IMR-90 (cell line): Measurements from ENCODE around the gene MSS51. TPM values are rescaled to one million over a fixed set of nuclear protein-coding genes. Genes with fewer than 3 reads are reported as not detected.

ENCODE experiments used
- ATAC-seq: fragments of 200-7000 bp; cut with Tn5 transposase; 2 replicates; pipeline ENCODE4 v1.9.1; 2020; ENCODE audit warnings: low read depth, mild to moderate bottlenecking, moderate library complexity
- BruUV-seq: library from RNA; stranded (reverse); fragments of 400-500 nt; replicated peaks from 2 replicates; lab custom pipeline; 2021; lab: Mats Ljungman, UMichigan
- CTCF ChIA-PET: fragments of 300-600 bp; formaldehyde crosslinking; extraction: SDS; loops from one replicate; lab custom pipeline; 2021; ENCODE audit warnings: antibody characterized with exemption; lab: Yijun Ruan, JAX
- POLR2A ChIA-PET: fragments of 300-600 bp; sonication (Branson Sonifier 250); formaldehyde crosslinking; loops from one replicate; lab custom pipeline; 2022; ENCODE audit warnings: antibody characterized with exemption; ENCODE audit not compliant: unreplicated experiment; lab: Charles Lee
- DNase-seq: peaks from one replicate; pipeline ENCODE4 v3.0.0; 2013
- H2AFZ ChIP-seq: replicated peaks from 2 replicates; pipeline ENCODE3; 2013; ENCODE audit warnings: low read length, mild to moderate bottlenecking; ENCODE audit not compliant: poor library complexity
- H2AK5ac ChIP-seq: 2 replicates; pipeline ENCODE4 v1.6.1; 2013; ENCODE audit warnings: low read depth, low read length, inconsistent platforms
- H2AK9ac ChIP-seq: replicated peaks from 2 replicates; pipeline ENCODE3; 2013; ENCODE audit warnings: mild to moderate bottlenecking, low read depth, low read length, moderate library complexity; ENCODE audit not compliant: poor library complexity
- H2BK120ac ChIP-seq: 2 replicates; pipeline ENCODE4 v1.6.1; 2013; ENCODE audit warnings: low read depth, low read length, inconsistent platforms
- H2BK15ac ChIP-seq: 3 replicates; pipeline ENCODE4 v1.6.1; 2013; ENCODE audit warnings: low read depth, low read length, inconsistent platforms
- H2BK20ac ChIP-seq: 2 replicates; pipeline ENCODE4 v1.6.1; 2013; ENCODE audit warnings: low read depth, mild to moderate bottlenecking, inconsistent platforms, low read length, moderate library complexity
- H2BK5ac ChIP-seq: 2 replicates; pipeline ENCODE4 v1.6.1; 2013; ENCODE audit warnings: mild to moderate bottlenecking, low read depth, low read length, inconsistent platforms; ENCODE audit not compliant: poor library complexity, severe bottlenecking
- H3K14ac ChIP-seq: replicated peaks from 2 replicates; pipeline ENCODE4 v1.6.1; 2013; ENCODE audit warnings: low read depth, low read length, inconsistent platforms
- H3K18ac ChIP-seq: 2 replicates; pipeline ENCODE4 v1.6.1; 2013; ENCODE audit warnings: low read depth, low read length, control low read depth
- H3K23ac ChIP-seq: 2 replicates; pipeline ENCODE4 v1.6.1; 2013; ENCODE audit warnings: low read depth, low read length, inconsistent platforms
- H3K27ac ChIP-seq: 2 replicates; pipeline ENCODE4 v1.5.1; 2013; ENCODE audit warnings: mild to moderate bottlenecking, control low read depth, low read length; ENCODE audit not compliant: insufficient read depth
- H3K27me3 ChIP-seq: 2 replicates; pipeline ENCODE4 v1.6.1; 2013; ENCODE audit warnings: low read length; ENCODE audit not compliant: control insufficient read depth, insufficient read depth
- H3K36me3 ChIP-seq: 2 replicates; pipeline ENCODE4 v1.6.1; 2013; ENCODE audit warnings: low read length, mixed read lengths; ENCODE audit not compliant: control insufficient read depth, insufficient read depth
- H3K4ac ChIP-seq: 2 replicates; pipeline ENCODE4 v1.6.1; 2013; ENCODE audit warnings: low read depth, low read length, inconsistent platforms
- H3K4me1 ChIP-seq: 2 replicates; pipeline ENCODE4 v1.6.1; 2013; ENCODE audit warnings: low read length, mixed read lengths; ENCODE audit not compliant: control insufficient read depth, insufficient read depth
- H3K4me2 ChIP-seq: 2 replicates; pipeline ENCODE4 v1.6.1; 2013; ENCODE audit warnings: low read depth, mild to moderate bottlenecking, control low read depth, low read length, moderate library complexity
- H3K4me3 ChIP-seq: 2 replicates; pipeline ENCODE4 v1.5.1; 2013; ENCODE audit warnings: low read depth, mild to moderate bottlenecking, control low read depth, low read length, moderate library complexity; ENCODE audit not compliant: insufficient read depth
- H3K56ac ChIP-seq: 2 replicates; pipeline ENCODE4 v1.6.1; 2013; ENCODE audit warnings: low read length, inconsistent platforms; ENCODE audit not compliant: insufficient read depth; ENCODE audit errors: extremely low read depth
- H3K79me1 ChIP-seq, 2 experiments: 2 replicates each; pipeline ENCODE4 v1.6.1; 2013; ENCODE audit warnings: low read length in 2 of 2, inconsistent platforms in 1 of 2, low read depth in 1 of 2
- H3K9ac ChIP-seq: 2 replicates; pipeline ENCODE4 v1.6.1; 2013; ENCODE audit warnings: low read depth, low read length, control low read depth
- H3K9me1 ChIP-seq: 2 replicates; pipeline ENCODE4 v1.6.1; 2013; ENCODE audit warnings: low read length, inconsistent platforms; ENCODE audit not compliant: insufficient read depth
- H3K9me3 ChIP-seq: 2 replicates; pipeline ENCODE4 v1.6.1; 2013; ENCODE audit warnings: low read length; ENCODE audit not compliant: control insufficient read depth, insufficient read depth
- H4K20me1 ChIP-seq: 2 replicates; pipeline ENCODE4 v1.6.1; 2013; ENCODE audit warnings: low read length, inconsistent platforms; ENCODE audit not compliant: insufficient read depth
- H4K5ac ChIP-seq: 2 replicates; pipeline ENCODE4 v1.6.1; 2013; ENCODE audit warnings: mild to moderate bottlenecking, low read depth, low read length, control low read depth
- H4K8ac ChIP-seq, 2 experiments: 2 replicates each; pipeline ENCODE4 v1.6.1; 2013; ENCODE audit warnings: low read depth in 2 of 2, low read length in 2 of 2, control low read depth in 1 of 2, inconsistent platforms in 1 of 2
- H4K91ac ChIP-seq: 2 replicates; pipeline ENCODE4 v1.6.1; 2013; ENCODE audit warnings: low read depth, low read length, inconsistent platforms; ENCODE audit not compliant: insufficient read depth
- BHLHE40 ChIP-seq: fragments of 150-350 bp; IDR thresholded peaks from 2 replicates; pipeline ENCODE4 v1.6.1; 2016; ENCODE audit warnings: mild to moderate bottlenecking, low read depth, low read length
- CEBPB ChIP-seq: IDR thresholded peaks from 2 replicates; pipeline ENCODE4 v1.6.1; 2012; ENCODE audit warnings: low read depth, low read length, improper control_type of control experiment
- CHD1 ChIP-seq: IDR thresholded peaks from 2 replicates; pipeline ENCODE4 v1.6.1; 2012; ENCODE audit warnings: low read depth, low read length, improper control_type of control experiment
- ELK1 ChIP-seq: fragments of 150-350 bp; IDR thresholded peaks from 2 replicates; pipeline ENCODE4 v1.6.1; 2016; ENCODE audit warnings: low read depth, mild to moderate bottlenecking, low read length, moderate library complexity, borderline replicate concordance
- FOS ChIP-seq: fragments of 150-350 bp; IDR thresholded peaks from 2 replicates; pipeline ENCODE4 v1.6.1; 2016; ENCODE audit warnings: low read depth, low read length
- MAFK ChIP-seq: IDR thresholded peaks from 2 replicates; pipeline ENCODE4 v1.6.1; 2012; ENCODE audit warnings: low read depth, low read length, improper control_type of control experiment
- MAZ ChIP-seq: IDR thresholded peaks from 2 replicates; pipeline ENCODE4 v1.6.1; 2012; ENCODE audit warnings: low read depth, mild to moderate bottlenecking, low read length, improper control_type of control experiment, moderate library complexity, borderline replicate concordance
- MXI1 ChIP-seq: IDR thresholded peaks from 2 replicates; pipeline ENCODE4 v1.6.1; 2012; ENCODE audit warnings: low read depth, mild to moderate bottlenecking, low read length, moderate library complexity, borderline replicate concordance
- NFE2L2 ChIP-seq: fragments of 150-350 bp; IDR thresholded peaks from 2 replicates; pipeline ENCODE4 v1.6.1; 2016; ENCODE audit warnings: low read depth, mild to moderate bottlenecking, low read length
- POLR2A ChIP-seq: IDR thresholded peaks from 2 replicates; pipeline ENCODE4 v1.6.1; 2012; ENCODE audit warnings: mild to moderate bottlenecking, low read depth, low read length
- RAD21 ChIP-seq: IDR thresholded peaks from 2 replicates; pipeline ENCODE4 v1.6.1; 2012; ENCODE audit warnings: low read length, improper control_type of control experiment
- RCOR1 ChIP-seq: IDR thresholded peaks from 2 replicates; pipeline ENCODE4 v1.6.1; 2012; ENCODE audit warnings: mild to moderate bottlenecking, low read length, improper control_type of control experiment; ENCODE audit not compliant: insufficient replicate concordance
- RFX5 ChIP-seq: IDR thresholded peaks from 2 replicates; pipeline ENCODE4 v1.8.0; 2012; ENCODE audit warnings: low read depth, mild to moderate bottlenecking, low read length, moderate library complexity
- SMC3 ChIP-seq: fragments of 150-350 bp; IDR thresholded peaks from 2 replicates; pipeline ENCODE4 v1.6.1; 2016; ENCODE audit warnings: low read depth, mild to moderate bottlenecking, antibody characterized with exemption, low read length, moderate library complexity
- USF2 ChIP-seq: fragments of 150-350 bp; IDR thresholded peaks from 2 replicates; pipeline ENCODE4 v1.6.1; 2017; ENCODE audit warnings: mild to moderate bottlenecking, antibody characterized with exemption, low read length, low read depth
- WGBS, 2 experiments: methylation state at CpG; one replicate each; pipeline versions ENCODE4 v1.1.5 to v1.1.7; 2013; ENCODE audit warnings: missing lambda C conversion rate in 2 of 2; ENCODE audit not compliant: insufficient read length in 1 of 2; ENCODE audit errors: extremely low coverage in 2 of 2; 5-methylcytosine and 5-hydroxymethylcytosine counted together
- dilution Hi-C: fragments of 300-500 bp; cut with HindIII; formaldehyde crosslinking; loops from one replicate; pipeline ENCODE4 v1.14.3; 2018; ENCODE audit warnings: low sequenced_read_pairs; ENCODE audit not compliant: unreplicated experiment
- in situ Hi-C: fragments of 300-500 bp; cut with MboI; formaldehyde crosslinking; loops from 3 replicates; pipeline ENCODE4 v1.14.3; 2019; ENCODE audit warnings: low sequenced_read_pairs, inconsistent platforms, mixed read lengths
- intact Hi-C: fragments of 100-400 bp; cut with micrococcal nuclease; formaldehyde crosslinking; loops from 2 replicates; pipeline ENCODE4 v1.10.0; 2022
- polyA plus RNA-seq, 3 experiments: library from polyadenylated mRNA; depleted of rRNA; stranded (reverse); fragments of >200 nt; gene quantifications; 2 replicates each; pipeline ENCODE4 v1.2.3, GENCODE V29; 2012; ENCODE audit warnings: low replicate concordance in 1 of 3
- total RNA-seq: library from RNA; depleted of rRNA; stranded (reverse); fragments of >200 nt; gene quantifications from 2 replicates; pipeline ENCODE4 v1.2.3, GENCODE V29; 2012

Gene MSS51
- total and polyA plus RNA-seq, 2 of the 4 experiments (the other 2 are of a cell fraction), result 1.1 to 1.8 TPM

- H3K4me2 ChIP-seq, result no peak overlapping the region
- no CpG with 5 or more reads among the region's 3 CpGs for WGBS, 2 experiments
- intact Hi-C loops, result no loop called here
Observed at GRCh38 chr10:73478636-73479035, 45.3 kb upstream of the MSS51 start.

More at GRCh38 chr10:73478636-73479035, 45.3 kb upstream of the MSS51 start:
- dilution Hi-C loops, result no loop called here
- H3K36me3 ChIP-seq, result peaks cover 17% of the 10 kb centered on the region
- H2BK20ac ChIP-seq, result no peak overlapping the region
- no peaks in the 10 kb centered on the region for H3K9me3 ChIP-seq
- no peak overlapping the region for H2BK5ac ChIP-seq
- no peak overlapping the region for H2BK15ac ChIP-seq
- ChIA-PET POLR2A (no interaction called here), CTCF (no interaction called here)
- no peak overlapping the region for H3K27ac ChIP-seq
- no peak overlapping the region for H3K18ac ChIP-seq
- no peak overlapping the region for H3K23ac ChIP-seq
- H4K91ac ChIP-seq, result no peak overlapping the region
- no peak overlapping the region for H2AFZ ChIP-seq
- H4K20me1 ChIP-seq, result peaks cover 3% of the 10 kb centered on the region; the same call in 1 of the 2 replicates
- no peak overlapping the region for H4K8ac ChIP-seq
- H3K27me3 ChIP-seq, result no peaks in the 10 kb centered on the region
- ATAC-seq, result no peak
- in situ Hi-C loops, result no loop called here
- TF ChIP-seq RFX5 (no peak), CHD1 (no peak), NFE2L2 (no peak), MAFK (no peak), RAD21 (no peak), SMC3 (no peak), FOS (no peak), RCOR1 (no peak), MAZ (no peak), POLR2A (no peak), CEBPB (no peak), USF2 (no peak), ELK1 (no peak), BHLHE40 (no peak), MXI1 (no peak)
- no peak overlapping the region for H3K9ac ChIP-seq
- no peak for DNase-seq
- H2AK9ac ChIP-seq, result no peak overlapping the region
- no peak overlapping the region for H2BK120ac ChIP-seq
- H3K14ac ChIP-seq, result no peak overlapping the region
- no peak overlapping the region for H3K4me3 ChIP-seq
- no peak overlapping the region for H3K4ac ChIP-seq
- H3K4me1 ChIP-seq, result peaks cover 3% of the 10 kb centered on the region; the same call in 1 of the 2 replicates
- no peak overlapping the region for H4K5ac ChIP-seq
- H3K9me1 ChIP-seq, result 0 out of 2 replicates have a peak, but pooled peaks cover 3% of the 10 kb centered on the region
- H3K79me1 ChIP-seq, result peaks cover 17 to 37% of the 10 kb centered on the region in 2 experiments
- no peak overlapping the region for H2AK5ac ChIP-seq
- H3K56ac ChIP-seq, result no peak overlapping the region
- BruUV-seq, result no TSS peak
